ENCODE results near the gene AGBL1.

- TF ChIP-seq CTCF (conservative IDR thresholded peaks at IDR 0.05 in 1 of 2, IDR thresholded peaks at IDR 0.05 in 1 of 2; ENCODE audit: extremely low read depth in 1 of 2, insufficient read depth in 1 of 2, low read depth in 1 of 2, low read length in 2 of 2) (no peak), EZH2 (IDR thresholded peaks at IDR 0.05; ENCODE audit: borderline replicate concordance, low read length) (no peak)
Measured at GRCh38 chr15:86663979-86664378, 584.3 kb downstream of the AGBL1 start.
